ENCODE data around the gene PECR. TPM values are rescaled to one million over a fixed set of nuclear protein-coding genes. Genes with fewer than 3 reads are reported as not detected.

The PECR gene
- 6.7 and 8.9 TPM in 2 replicates for total RNA-seq

DNA sequence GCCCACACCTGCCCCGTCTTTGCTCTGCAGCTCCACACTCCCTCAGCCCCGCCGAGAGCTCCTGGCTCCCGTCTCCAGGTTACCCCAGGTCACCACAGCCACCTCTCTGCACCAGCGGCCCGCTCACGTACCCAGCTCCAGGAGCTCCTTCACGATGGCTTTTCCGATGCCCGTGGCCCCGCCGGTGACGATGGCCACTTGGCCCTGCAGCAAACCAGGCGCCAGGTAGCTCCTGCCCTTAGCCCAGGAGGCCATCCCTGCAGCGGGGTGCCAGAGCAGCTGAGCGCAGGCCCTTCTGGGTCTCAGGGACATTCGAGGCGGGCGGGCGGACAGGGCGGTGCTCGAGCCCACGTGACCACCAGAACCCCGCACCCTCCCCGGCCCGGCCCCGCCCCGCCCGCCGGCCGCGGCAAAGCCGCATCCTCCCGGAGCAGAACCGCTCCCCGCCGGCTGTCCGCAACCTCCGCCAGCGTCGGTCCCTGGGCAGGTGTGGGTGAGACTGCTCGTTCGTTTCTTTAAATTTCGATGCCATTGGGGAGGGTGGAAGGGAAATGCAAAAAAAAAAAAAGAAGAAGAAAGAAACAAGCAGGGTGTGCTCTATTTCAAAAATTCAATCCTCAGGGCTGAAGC, at the start of gene PECR, which contains the start of gene TMEM169:
PECR (minus strand) TSS at position 323 of the 630 bp plus-strand sequence; CDS start at position 255, 68 bp downstream.
TMEM169 (plus strand) TSS at position 433 of the 630 bp plus-strand sequence. CDS start 14,045 bp downstream, outside the sequence.

DNA sequence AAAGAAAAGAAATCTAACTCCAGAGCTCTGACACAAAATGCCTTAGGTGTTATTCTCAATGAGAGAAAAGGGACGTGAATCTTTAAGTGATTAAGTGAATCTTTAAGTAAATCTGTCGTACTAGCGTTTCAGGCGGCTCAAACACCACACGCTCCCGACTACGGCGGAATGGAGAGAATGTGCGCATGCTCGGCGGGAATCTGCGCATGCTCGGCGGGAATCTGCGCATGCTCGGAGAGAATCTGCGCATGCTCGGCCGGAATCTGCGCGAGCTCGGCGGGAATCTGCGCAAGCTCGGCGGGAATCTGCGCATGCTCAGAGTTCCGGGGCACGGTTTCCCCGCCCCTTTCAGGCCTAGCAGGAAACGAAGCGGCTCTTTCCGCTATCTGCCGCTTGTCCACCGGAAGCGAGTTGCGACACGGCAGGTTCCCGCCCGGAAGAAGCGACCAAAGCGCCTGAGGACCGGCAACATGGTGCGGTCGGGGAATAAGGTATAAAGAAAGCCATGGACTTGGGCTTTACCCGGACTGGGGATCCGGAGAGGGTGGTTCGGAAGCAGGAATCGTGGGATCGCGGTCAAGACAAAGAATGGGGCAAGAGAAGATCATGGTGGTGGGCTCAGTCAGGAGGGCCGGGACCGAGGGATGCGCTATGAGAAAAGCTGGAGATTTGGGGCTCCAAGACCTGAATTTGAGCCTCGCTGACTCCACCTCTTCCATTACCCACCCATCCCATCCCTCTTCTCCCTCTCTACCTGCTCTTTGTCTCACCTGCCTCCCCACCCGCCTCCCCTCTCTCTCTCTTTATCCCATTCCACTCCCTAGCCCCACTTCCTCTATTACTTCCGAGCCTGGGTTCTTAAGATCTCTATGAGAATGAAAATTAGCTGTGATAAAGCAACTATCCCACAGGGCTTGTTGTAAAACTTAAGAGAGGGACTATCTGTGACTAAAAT, 27.6 kb upstream of the PECR start, which contains the start of gene XRCC5:
XRCC5 (plus strand) TSS at position 382 of the 955 bp plus-strand sequence; CDS start at position 471, 89 bp downstream.

DNA sequence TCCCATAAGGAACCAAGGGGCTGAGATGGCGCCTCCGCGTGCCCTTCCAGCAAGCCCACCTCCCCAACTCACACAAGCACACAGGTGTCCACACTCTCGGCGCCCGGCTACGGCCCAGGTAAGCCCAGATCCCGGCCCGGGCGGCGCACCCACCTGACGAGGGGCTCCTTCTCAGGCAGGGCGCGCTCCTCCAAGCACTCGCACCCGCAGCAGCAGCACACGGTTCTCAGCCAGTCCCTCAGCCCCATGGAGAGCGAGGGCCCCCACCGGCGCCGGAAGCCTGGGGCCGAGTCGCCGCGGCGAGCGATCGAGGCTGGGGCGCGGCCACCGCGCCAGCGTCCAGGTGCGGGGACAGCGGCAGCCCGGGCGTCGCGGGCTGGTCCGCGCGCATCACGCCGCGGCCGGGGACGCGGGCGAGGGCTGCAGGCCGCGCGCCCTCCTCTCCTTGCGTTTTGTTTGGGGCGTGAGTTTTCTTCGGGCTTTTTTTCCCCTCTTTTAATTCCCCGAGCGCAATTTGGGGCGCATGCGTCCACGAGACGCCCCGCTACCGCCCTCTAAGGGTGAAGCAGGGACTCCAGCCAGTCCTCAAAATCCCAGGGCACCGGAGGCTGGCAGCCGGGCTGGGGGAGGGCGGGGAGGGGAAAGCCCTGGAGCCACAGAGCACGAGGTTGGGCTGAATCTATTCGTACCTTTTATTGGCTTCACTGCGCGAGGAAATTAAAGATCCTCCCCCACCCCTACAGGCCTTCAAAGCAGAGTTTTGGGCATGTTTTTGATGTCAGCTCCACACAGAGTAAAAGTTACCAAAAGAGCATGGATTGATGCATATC, 68.3 kb downstream of the PECR start, which contains the start of gene MREG:
MREG (minus strand) TSS at position 472 of the 830 bp plus-strand sequence; CDS start at position 248, 224 bp downstream.

Other genes with a start within 250 kb of the PECR start
- 19.0 TPM in 2 replicates for gene MREG, start 68.3 kb downstream of the PECR start, total RNA-seq
- gene TMEM169, start 110 bp upstream of the PECR start, total RNA-seq, result 0.07 and 3.2 TPM in 2 replicates
- 242 and 313 TPM in 2 replicates for gene XRCC5, start 27.5 kb upstream of the PECR start, total RNA-seq